ENCODE data around the gene ANKS4B. TPM values are rescaled to one million over a fixed set of nuclear protein-coding genes. Genes with fewer than 3 reads are reported as not detected.

The ANKS4B gene
- total RNA-seq, 1 experiment from 2014 or later, result 3.5 TPM

DNA sequence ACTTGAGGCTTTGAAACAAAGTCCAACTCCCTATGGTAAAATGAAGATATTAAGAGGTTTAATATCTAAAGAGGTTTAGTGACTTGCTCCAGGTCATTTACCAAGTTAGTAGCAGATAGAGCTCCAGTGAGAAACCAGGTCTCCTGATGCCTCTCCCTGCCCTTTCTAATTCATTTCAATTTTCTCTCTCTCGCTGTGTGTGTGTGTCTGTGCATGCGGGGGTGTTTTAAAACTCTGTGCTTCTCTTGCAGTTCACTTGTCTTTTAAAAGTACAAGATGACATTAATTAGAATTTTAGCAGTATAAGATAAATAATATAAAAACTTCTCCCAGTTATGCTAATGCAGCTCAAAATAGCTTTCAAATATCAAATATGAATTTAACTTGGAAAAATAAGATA is 13.9 kb upstream of the ANKS4B start:
- intact Hi-C loops (cut with micrococcal nuclease; ENCODE audit: unreplicated experiment), result no loop called here
- CTCF ChIA-PET, result no interaction called here

DNA sequence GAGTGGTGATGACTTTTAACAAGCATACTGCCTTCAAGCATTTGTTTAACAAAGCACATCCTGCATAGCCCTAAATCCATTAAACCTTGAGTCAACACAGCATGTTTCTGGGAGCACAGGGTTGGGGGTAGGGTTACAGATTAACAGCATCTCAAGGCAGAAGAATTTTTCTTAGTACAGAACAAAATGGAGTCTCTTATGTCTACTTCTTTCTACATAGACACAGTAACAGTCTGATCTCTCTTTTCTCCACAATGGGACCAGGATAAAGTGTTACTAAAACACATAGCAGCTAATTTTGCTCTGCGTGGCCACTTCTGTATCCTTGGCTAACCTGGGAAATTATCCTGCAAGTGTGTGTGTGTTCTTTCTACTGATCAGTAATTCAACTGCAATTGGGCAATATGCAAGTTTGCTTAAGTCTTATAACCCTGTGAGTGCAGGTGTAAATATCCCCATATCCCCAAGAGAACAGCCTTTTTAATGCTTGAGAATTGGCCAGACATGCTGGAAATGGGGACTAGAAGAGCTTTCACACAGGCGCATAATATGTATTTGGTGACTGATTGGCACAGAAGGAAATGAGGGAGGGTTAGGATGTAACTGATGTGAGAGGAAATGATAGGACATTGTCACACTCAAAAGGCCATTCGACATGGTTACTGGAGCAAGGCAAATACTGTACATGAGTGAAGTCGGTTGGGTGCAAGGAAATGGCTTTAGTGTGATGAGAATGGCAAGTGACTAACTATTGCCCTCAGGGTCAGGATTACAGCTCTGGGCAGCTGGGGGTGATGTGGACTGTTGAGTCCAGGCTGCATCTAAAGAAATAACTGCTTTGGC is 10.8 kb upstream of the ANKS4B start:
- peak overlapping the region; percentile 43 for H3K4me3 Mint-ChIP-seq (ENCODE audit: unreplicated experiment)
- DNase-seq, result peak; percentile 69 to 76
- peaks cover 21% of the 10 kb centered on the region for H3K4me1 Mint-ChIP-seq (ENCODE audit: low read depth, unreplicated experiment)
- POLR2A ChIA-PET, result no interaction called here
- Histone ChIP-seq H3K4me3 (ENCODE audit: low read depth, low read length) (no peak overlapping the region), H3K27me3 (replicated peaks; ENCODE audit: control insufficient read depth, insufficient read depth, low read length) (no peaks in the 10 kb centered on the region), H3K9me3 (no peaks in the 10 kb centered on the region), H3K4me1 (peaks cover 26% of the 10 kb centered on the region), H3K36me3 (ENCODE audit: control insufficient read depth, insufficient read depth, low read length) (no peaks in the 10 kb centered on the region)
- H3K27me3 Mint-ChIP-seq (ENCODE audit: insufficient read depth, unreplicated experiment), result no peaks in the 10 kb centered on the region
- TF ChIP-seq, protein P1, sequence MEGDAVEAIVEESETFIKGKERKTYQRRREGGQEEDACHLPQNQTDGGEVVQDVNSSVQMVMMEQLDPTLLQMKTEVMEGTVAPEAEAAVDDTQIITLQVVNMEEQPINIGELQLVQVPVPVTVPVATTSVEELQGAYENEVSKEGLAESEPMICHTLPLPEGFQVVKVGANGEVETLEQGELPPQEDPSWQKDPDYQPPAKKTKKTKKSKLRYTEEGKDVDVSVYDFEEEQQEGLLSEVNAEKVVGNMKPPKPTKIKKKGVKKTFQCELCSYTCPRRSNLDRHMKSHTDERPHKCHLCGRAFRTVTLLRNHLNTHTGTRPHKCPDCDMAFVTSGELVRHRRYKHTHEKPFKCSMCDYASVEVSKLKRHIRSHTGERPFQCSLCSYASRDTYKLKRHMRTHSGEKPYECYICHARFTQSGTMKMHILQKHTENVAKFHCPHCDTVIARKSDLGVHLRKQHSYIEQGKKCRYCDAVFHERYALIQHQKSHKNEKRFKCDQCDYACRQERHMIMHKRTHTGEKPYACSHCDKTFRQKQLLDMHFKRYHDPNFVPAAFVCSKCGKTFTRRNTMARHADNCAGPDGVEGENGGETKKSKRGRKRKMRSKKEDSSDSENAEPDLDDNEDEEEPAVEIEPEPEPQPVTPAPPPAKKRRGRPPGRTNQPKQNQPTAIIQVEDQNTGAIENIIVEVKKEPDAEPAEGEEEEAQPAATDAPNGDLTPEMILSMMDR (IDR thresholded peaks at IDR 0.05; ENCODE audit: insufficient read depth in 1 of 2, low read depth in 1 of 2, low read length in 1 of 2, severe bottlenecking in 1 of 2, unreplicated experiment in 1 of 2), result no peak
- no peaks in the 10 kb centered on the region for H3K36me3 Mint-ChIP-seq (ENCODE audit: insufficient read depth, unreplicated experiment)
- H3K9me3 Mint-ChIP-seq (ENCODE audit: unreplicated experiment), result no peaks in the 10 kb centered on the region
- CTCF ChIA-PET, result no interaction called here
- peak overlapping the region; percentile 78 for H3K27ac Mint-ChIP-seq (ENCODE audit: unreplicated experiment)
- no TSS peak for BruUV-seq (replicated peaks)
- intact Hi-C loops (cut with micrococcal nuclease; ENCODE audit: unreplicated experiment), result no loop called here

More for the DNA sequence above, 13.9 kb upstream of the ANKS4B start:
- Histone ChIP-seq H3K9me3 (no peaks in the 10 kb centered on the region), H3K4me3 (ENCODE audit: low read depth, low read length) (no peak overlapping the region), H3K36me3 (ENCODE audit: control insufficient read depth, insufficient read depth, low read length) (no peaks in the 10 kb centered on the region), H3K27me3 (replicated peaks; ENCODE audit: control insufficient read depth, insufficient read depth, low read length) (no peaks in the 10 kb centered on the region), H3K4me1 (peaks cover 26% of the 10 kb centered on the region)
- H3K4me3 Mint-ChIP-seq (ENCODE audit: unreplicated experiment), result no peak overlapping the region
- TF ChIP-seq, protein P1 (IDR thresholded peaks at IDR 0.05; ENCODE audit: insufficient read depth in 1 of 2, low read depth in 1 of 2, low read length in 1 of 2, severe bottlenecking in 1 of 2, unreplicated experiment in 1 of 2), result no peak
- H3K9me3 Mint-ChIP-seq (ENCODE audit: unreplicated experiment), result no peaks in the 10 kb centered on the region
- peaks cover 21% of the 10 kb centered on the region for H3K4me1 Mint-ChIP-seq (ENCODE audit: low read depth, unreplicated experiment)
- POLR2A ChIA-PET, result no interaction called here
- no peaks in the 10 kb centered on the region for H3K27me3 Mint-ChIP-seq (ENCODE audit: insufficient read depth, unreplicated experiment)
- H3K36me3 Mint-ChIP-seq (ENCODE audit: insufficient read depth, unreplicated experiment), result no peaks in the 10 kb centered on the region
- no peak for DNase-seq
- no peak overlapping the region for H3K27ac Mint-ChIP-seq (ENCODE audit: unreplicated experiment)
- BruUV-seq (replicated peaks), result no TSS peak

DNA sequence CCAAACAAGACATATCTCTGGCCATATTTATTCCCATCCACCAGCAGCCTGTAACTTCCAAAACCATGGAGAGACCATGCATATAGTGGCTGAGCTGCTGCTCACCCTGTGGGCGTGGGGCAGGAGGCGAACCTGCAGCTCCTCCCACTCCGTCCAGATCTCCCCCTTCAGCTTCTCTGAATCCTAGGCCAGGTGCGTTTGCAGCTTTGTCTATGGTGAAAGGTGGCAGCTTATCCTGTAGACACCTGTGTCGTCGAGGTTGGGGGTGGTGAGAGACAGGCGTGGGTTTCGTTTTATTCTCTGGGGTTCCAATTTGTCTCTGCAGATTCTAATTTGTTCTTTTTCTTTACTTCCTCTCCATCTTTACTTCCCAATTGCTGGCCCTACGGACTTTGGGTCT is 9.7 kb upstream of the ANKS4B start:
- Mint-ChIP-seq H3K36me3 (ENCODE audit: insufficient read depth, unreplicated experiment) (no peaks in the 10 kb centered on the region), H3K27ac (ENCODE audit: unreplicated experiment) (no peak overlapping the region), H3K4me1 (ENCODE audit: low read depth, unreplicated experiment) (peaks cover 21% of the 10 kb centered on the region), H3K4me3 (ENCODE audit: unreplicated experiment) (no peak overlapping the region), H3K9me3 (ENCODE audit: unreplicated experiment) (no peaks in the 10 kb centered on the region), H3K27me3 (ENCODE audit: insufficient read depth, unreplicated experiment) (no peaks in the 10 kb centered on the region)
- TF ChIP-seq, protein P1 (IDR thresholded peaks at IDR 0.05; ENCODE audit: insufficient read depth in 1 of 2, low read depth in 1 of 2, low read length in 1 of 2, severe bottlenecking in 1 of 2, unreplicated experiment in 1 of 2), result no peak
- ChIA-PET POLR2A (no interaction called here), CTCF (no interaction called here)
- Histone ChIP-seq H3K4me1 (peaks cover 26% of the 10 kb centered on the region), H3K4me3 (ENCODE audit: low read depth, low read length) (no peak overlapping the region), H3K36me3 (ENCODE audit: control insufficient read depth, insufficient read depth, low read length) (no peaks in the 10 kb centered on the region), H3K27me3 (replicated peaks; ENCODE audit: control insufficient read depth, insufficient read depth, low read length) (no peaks in the 10 kb centered on the region), H3K9me3 (no peaks in the 10 kb centered on the region)
- peak in 1 of 2 experiments; percentile 5 for DNase-seq
- no TSS peak for BruUV-seq (replicated peaks)
- intact Hi-C loops (cut with micrococcal nuclease; ENCODE audit: unreplicated experiment), result no loop called here

Measured in Caco-2 (cell line).